Measurements from ENCODE around the gene UGT1A7.

UGT1A7 gene

GRCh38 chr2:233693963-233694362 is 12.3 kb downstream of the UGT1A7 start:
- ATAC-seq, result no peak
- no peak for TF ChIP-seq RARB (CRISPR knock-in tag; IDR thresholded peaks at IDR 0.05)
- TF ChIP-seq TOX (CRISPR knock-in tag; IDR thresholded peaks at IDR 0.05; ENCODE audit: borderline replicate concordance), result no peak
- no peak for TF ChIP-seq CREB5 (CRISPR knock-in tag; IDR thresholded peaks at IDR 0.05; ENCODE audit: low read depth)
- TF ChIP-seq BACH2 (CRISPR knock-in tag; IDR thresholded peaks at IDR 0.05; ENCODE audit: borderline replicate concordance), result no peak
- TF ChIP-seq OSR1 (CRISPR knock-in tag; IDR thresholded peaks at IDR 0.05), result no peak
- TF ChIP-seq ZC3H10 (CRISPR knock-in tag; IDR thresholded peaks at IDR 0.05), result no peak
- no peak for TF ChIP-seq ESRRG (CRISPR knock-in tag; IDR thresholded peaks at IDR 0.05)
- no peak for TF ChIP-seq ZFP30 (CRISPR knock-in tag; IDR thresholded peaks at IDR 0.05)
- TF ChIP-seq CSRNP3 (CRISPR knock-in tag; IDR thresholded peaks at IDR 0.05), result no peak
- TF ChIP-seq PPARA (CRISPR knock-in tag; IDR thresholded peaks at IDR 0.05; ENCODE audit: borderline replicate concordance), result no peak
- TF ChIP-seq ZNF565 (CRISPR knock-in tag; conservative IDR thresholded peaks at IDR 0.05; ENCODE audit: low read depth), result no peak
- no peak for TF ChIP-seq ZNF8 (CRISPR knock-in tag; IDR thresholded peaks at IDR 0.05)
- TF ChIP-seq ARNTL (CRISPR knock-in tag; IDR thresholded peaks at IDR 0.05; ENCODE audit: borderline replicate concordance, low read depth), result no peak
- TF ChIP-seq, protein P1, sequence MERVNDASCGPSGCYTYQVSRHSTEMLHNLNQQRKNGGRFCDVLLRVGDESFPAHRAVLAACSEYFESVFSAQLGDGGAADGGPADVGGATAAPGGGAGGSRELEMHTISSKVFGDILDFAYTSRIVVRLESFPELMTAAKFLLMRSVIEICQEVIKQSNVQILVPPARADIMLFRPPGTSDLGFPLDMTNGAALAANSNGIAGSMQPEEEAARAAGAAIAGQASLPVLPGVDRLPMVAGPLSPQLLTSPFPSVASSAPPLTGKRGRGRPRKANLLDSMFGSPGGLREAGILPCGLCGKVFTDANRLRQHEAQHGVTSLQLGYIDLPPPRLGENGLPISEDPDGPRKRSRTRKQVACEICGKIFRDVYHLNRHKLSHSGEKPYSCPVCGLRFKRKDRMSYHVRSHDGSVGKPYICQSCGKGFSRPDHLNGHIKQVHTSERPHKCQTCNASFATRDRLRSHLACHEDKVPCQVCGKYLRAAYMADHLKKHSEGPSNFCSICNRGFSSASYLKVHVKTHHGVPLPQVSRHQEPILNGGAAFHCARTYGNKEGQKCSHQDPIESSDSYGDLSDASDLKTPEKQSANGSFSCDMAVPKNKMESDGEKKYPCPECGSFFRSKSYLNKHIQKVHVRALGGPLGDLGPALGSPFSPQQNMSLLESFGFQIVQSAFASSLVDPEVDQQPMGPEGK (CRISPR knock-in tag; IDR thresholded peaks at IDR 0.05; ENCODE audit: borderline replicate concordance), result no peak

DNA sequence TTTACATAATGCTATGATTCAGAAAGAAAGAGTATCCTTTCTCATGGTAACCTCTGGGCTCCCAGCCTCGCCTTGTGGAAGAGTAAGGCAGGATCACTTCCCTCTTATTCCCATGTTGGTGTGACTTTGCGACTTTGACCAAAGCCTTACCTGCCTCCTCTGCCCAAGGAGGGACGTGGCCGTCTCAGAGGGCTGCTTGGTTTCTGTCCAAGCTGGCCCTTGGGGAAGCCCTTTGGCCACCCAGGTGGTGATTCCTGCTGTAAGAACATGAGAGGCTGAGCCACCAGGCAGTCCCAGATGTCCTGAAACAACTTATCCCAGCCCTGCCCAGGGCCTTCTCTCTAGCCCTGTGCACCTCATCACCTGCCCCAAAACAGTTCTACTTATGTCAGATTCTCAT is 17.0 kb downstream of the UGT1A7 start:
- ATAC-seq, result no peak
- TF ChIP-seq ZFP3 (CRISPR knock-in tag; IDR thresholded peaks at IDR 0.05) (no peak), PPARA (CRISPR knock-in tag; IDR thresholded peaks at IDR 0.05; ENCODE audit: borderline replicate concordance) (no peak), ARNTL (CRISPR knock-in tag; IDR thresholded peaks at IDR 0.05; ENCODE audit: borderline replicate concordance, low read depth) (no peak), OSR1 (CRISPR knock-in tag; IDR thresholded peaks at IDR 0.05) (no peak), CSRNP3 (CRISPR knock-in tag; IDR thresholded peaks at IDR 0.05) (no peak), TCF4 (CRISPR knock-in tag; IDR thresholded peaks at IDR 0.05; ENCODE audit: borderline replicate concordance) (no peak), TSHZ2 (CRISPR knock-in tag; IDR thresholded peaks at IDR 0.05) (no peak), ZNF8 (CRISPR knock-in tag; IDR thresholded peaks at IDR 0.05) (no peak)

- ATAC-seq, result no peak
- TF ChIP-seq TCF4 (CRISPR knock-in tag; IDR thresholded peaks at IDR 0.05; ENCODE audit: borderline replicate concordance) (no peak), SNAI2 (CRISPR knock-in tag; IDR thresholded peaks at IDR 0.05) (0 out of 2 replicates have a peak, but pooled peaks have one; percentile 11)
Observed at GRCh38 chr2:233699424-233700027, 17.8 kb downstream of the UGT1A7 start.
